GM12873 (cell line): ENCODE measurements around the gene NPTX1.

Experiments
- CTCF ChIP-seq: IDR thresholded peaks from 2 replicates; pipeline ENCODE4 v1.5.1; 2012; ENCODE audit warnings: low read depth, mild to moderate bottlenecking, moderate library complexity, low read length, control low read depth; ENCODE audit not compliant: insufficient read depth; ENCODE audit errors: missing control alignments

Gene NPTX1

GRCh38 chr17:80425835-80426426 is 50.5 kb downstream of the NPTX1 start:
- no peak for TF ChIP-seq CTCF

GRCh38 chr17:80424878-80425765 is 51.3 kb downstream of the NPTX1 start:
- no peak for TF ChIP-seq CTCF

GRCh38 chr17:80424261-80424660 is 52.1 kb downstream of the NPTX1 start:
- TF ChIP-seq CTCF, result no peak

- TF ChIP-seq CTCF, result no peak
Observed at GRCh38 chr17:80423536-80424225, 52.7 kb downstream of the NPTX1 start.

GRCh38 chr17:80422981-80423380 is 53.4 kb downstream of the NPTX1 start:
- TF ChIP-seq CTCF, result no peak

GRCh38 chr17:80422276-80422675 is 54.1 kb downstream of the NPTX1 start:
- no peak for TF ChIP-seq CTCF

- no peak for TF ChIP-seq CTCF
Observed at GRCh38 chr17:80421381-80422090, 54.9 kb downstream of the NPTX1 start.
